GM18868 (cell line): ENCODE results near the gene DCP1A.
"Not testable (repeated sequence)": the region's sequence is repeated elsewhere in the genome, so short reads cannot be mapped to it uniquely, and the experiment has no call there.

Source experiments
- ATAC-seq: cut with Tn5 transposase; IDR thresholded peaks from one replicate; pipeline ENCODE4 v1.9.1; 2021; ENCODE audit warnings: mild to moderate bottlenecking, moderate library complexity; ENCODE audit not compliant: unreplicated experiment

DCP1A gene

GRCh38 chr3:53329897-53330296 lies 17.4 kb downstream of the DCP1A start:
- no peak for ATAC-seq

- ATAC-seq, result no peak
Measured at GRCh38 chr3:53328746-53329145, 18.6 kb downstream of the DCP1A start.

GRCh38 chr3:53327986-53328385 lies 19.4 kb downstream of the DCP1A start:
- not testable (repeated sequence) for ATAC-seq

- no peak for ATAC-seq
Measured at GRCh38 chr3:53324105-53324504, 23.2 kb downstream of the DCP1A start.

- no peak for ATAC-seq
Measured at GRCh38 chr3:53320697-53321096, 26.6 kb downstream of the DCP1A start.

GRCh38 chr3:53318522-53318921 lies 28.8 kb downstream of the DCP1A start:
- ATAC-seq, result no peak

- ATAC-seq, result no peak
Measured at GRCh38 chr3:53312832-53313231, 34.5 kb downstream of the DCP1A start.

- no peak for ATAC-seq
Measured at GRCh38 chr3:53311882-53312281, 35.5 kb downstream of the DCP1A start.

GRCh38 chr3:53303957-53304356 lies 43.4 kb downstream of the DCP1A start:
- ATAC-seq, result no peak

- no peak for ATAC-seq
Measured at GRCh38 chr3:53303549-53303948, 43.8 kb downstream of the DCP1A start.

GRCh38 chr3:53300826-53301225 lies 46.5 kb downstream of the DCP1A start:
- ATAC-seq, result no peak

GRCh38 chr3:53299611-53300023 lies 47.7 kb downstream of the DCP1A start:
- ATAC-seq, result not testable (repeated sequence)

GRCh38 chr3:53295410-53295809 lies 51.9 kb downstream of the DCP1A start:
- ATAC-seq, result no peak

- no peak for ATAC-seq
Measured at GRCh38 chr3:53293867-53294266, 53.5 kb downstream of the DCP1A start.

- ATAC-seq, result no peak
Measured at GRCh38 chr3:53288214-53288613, 59.1 kb downstream of the DCP1A start.

- ATAC-seq, result no peak
Measured at GRCh38 chr3:53287131-53287629, 60.2 kb downstream of the DCP1A start.

GRCh38 chr3:53286727-53287126 lies 60.6 kb downstream of the DCP1A start:
- ATAC-seq, result no peak

GRCh38 chr3:53282581-53282980 lies 64.8 kb downstream of the DCP1A start:
- no peak for ATAC-seq

GRCh38 chr3:53278667-53279066 lies 68.7 kb downstream of the DCP1A start:
- no peak for ATAC-seq

- no peak for ATAC-seq
Measured at GRCh38 chr3:53274938-53275605, 72.3 kb downstream of the DCP1A start.

GRCh38 chr3:53273146-53273670 lies 74.1 kb downstream of the DCP1A start:
- ATAC-seq, result no peak
